HL-60 (cell line): Measurements from ENCODE around the gene ZSWIM6.

Experiments
- CTCF ChIP-seq: IDR thresholded peaks from one replicate; pipeline ENCODE4 v1.5.1; 2011; ENCODE audit warnings: low read length, control low read depth, inconsistent platforms; ENCODE audit not compliant: insufficient read depth
- GABPA ChIP-seq: IDR thresholded peaks from 2 replicates; pipeline ENCODE4 v1.6.1; 2012; ENCODE audit warnings: low read depth
- POLR2AphosphoS5 ChIP-seq: IDR thresholded peaks from 2 replicates; pipeline ENCODE4 v1.6.1; 2012; ENCODE audit warnings: low read depth

GRCh38 chr5:61575103-61575502, 243.0 kb downstream of the ZSWIM6 start:
- TF ChIP-seq CTCF, result no peak
- TF ChIP-seq POLR2AphosphoS5, result no peak
- TF ChIP-seq GABPA, result no peak
